GM12878 (cell line): ENCODE data around the gene YDJC. TPM values are rescaled to one million over a fixed set of nuclear protein-coding genes. Genes with fewer than 3 reads are reported as not detected.
A peak's percentile ranks its signal among the peaks of the same experiment; 100 is the strongest.

ENCODE experiments used
- CEBPB ChIP-seq, 2 experiments: fragments of 150-350 bp in 1 of 2; IDR thresholded peaks; 2 replicates each; pipeline ENCODE4 v1.6.1; 2012 to 2014; ENCODE audit warnings: low read depth in 2 of 2, low read length in 2 of 2, borderline replicate concordance in 1 of 2, inconsistent platforms in 1 of 2
- FOS ChIP-seq: IDR thresholded peaks from 3 replicates; pipeline ENCODE4 v1.6.1; 2011; ENCODE audit warnings: borderline replicate concordance; ENCODE audit not compliant: insufficient read length; ENCODE audit errors: extremely low read depth
- FOXM1 ChIP-seq: IDR thresholded peaks from 2 replicates; pipeline ENCODE4 v1.6.1; 2012; ENCODE audit warnings: low read depth, mild to moderate bottlenecking, inconsistent platforms, low read length, moderate library complexity
- IKZF1 ChIP-seq: fragments of 450-650 bp; conservative IDR thresholded peaks from 2 replicates; pipeline ENCODE4 v1.6.1; 2017; ENCODE audit warnings: antibody characterized with exemption, mild to moderate bottlenecking
- IRF3 ChIP-seq: fragments of 450-650 bp; IDR thresholded peaks from 2 replicates; pipeline ENCODE4 v1.6.1; 2014; ENCODE audit warnings: mild to moderate bottlenecking
- KDM1A ChIP-seq: fragments of 200-600 bp; sonication (generic); IDR thresholded peaks from 2 replicates; pipeline ENCODE4 v1.6.1; 2016; ENCODE audit warnings: borderline replicate concordance
- LARP7 ChIP-seq: fragments of 450-650 bp; IDR thresholded peaks from 2 replicates; pipeline ENCODE4 v1.6.1; 2017; ENCODE audit warnings: mild to moderate bottlenecking
- MTA3 ChIP-seq: IDR thresholded peaks from 2 replicates; pipeline ENCODE4 v1.6.1; 2012; ENCODE audit warnings: low read length, inconsistent platforms, borderline replicate concordance
- MXI1 ChIP-seq: fragments of 150-350 bp; IDR thresholded peaks from 2 replicates; pipeline ENCODE4 v1.6.1; 2011; ENCODE audit warnings: low read depth, mild to moderate bottlenecking, inconsistent platforms, low read length, improper control_type of control experiment
- MYC ChIP-seq: IDR thresholded peaks from 2 replicates; pipeline ENCODE4 v1.6.1; 2011; ENCODE audit warnings: mild to moderate bottlenecking, low read length, moderate library complexity, inconsistent platforms; ENCODE audit not compliant: insufficient read depth, insufficient replicate concordance, insufficient read length, severe bottlenecking
- NR2F1 ChIP-seq: fragments of 450-650 bp; conservative IDR thresholded peaks from 2 replicates; pipeline ENCODE4 v1.6.1; 2017; ENCODE audit warnings: mild to moderate bottlenecking
- PAX8 ChIP-seq: fragments of 450-650 bp; IDR thresholded peaks from 2 replicates; pipeline ENCODE4 v1.6.1; 2017; ENCODE audit warnings: mild to moderate bottlenecking, moderate library complexity
- POLR2AphosphoS5 ChIP-seq: IDR thresholded peaks from 2 replicates; pipeline ENCODE4 v1.6.1; 2011; ENCODE audit warnings: mild to moderate bottlenecking, low read length, inconsistent platforms
- WRNIP1 ChIP-seq: IDR thresholded peaks from 2 replicates; pipeline ENCODE4 v1.6.1; 2011; ENCODE audit warnings: low read depth, low read length, improper control_type of control experiment, borderline replicate concordance
- ZNF207 ChIP-seq: fragments of 450-650 bp; IDR thresholded peaks from 2 replicates; pipeline ENCODE4 v1.6.1; 2014; ENCODE audit warnings: antibody characterized with exemption, mild to moderate bottlenecking, borderline replicate concordance
- ZNF592 ChIP-seq: fragments of 450-650 bp; IDR thresholded peaks from 2 replicates; pipeline ENCODE4 v1.6.1; 2017; ENCODE audit warnings: mild to moderate bottlenecking, moderate library complexity
- ZNF687 ChIP-seq: fragments of 450-650 bp; IDR thresholded peaks from 2 replicates; pipeline ENCODE4 v1.6.1; 2017; ENCODE audit warnings: mild to moderate bottlenecking, moderate library complexity
- ZZZ3 ChIP-seq: IDR thresholded peaks from 2 replicates; pipeline ENCODE4 v1.6.1; 2011; ENCODE audit warnings: low read depth; ENCODE audit not compliant: control insufficient read depth, insufficient read length
- polyA plus RNA-seq, 11 experiments: library from polyadenylated mRNA; depleted of rRNA in 4 of 11; unstranded in 6 of 11; stranded (reverse) in 5 of 11; fragments of >200 nt; fragmentation: Nextera tagmentation in 4 of 11; fragmentation: Illumina TruSeq in 1 of 11; extraction: Ambion mirVana in 4 of 11; extraction: Trizol in 1 of 11; gene quantifications; 1 replicate in 1 of 11; 2 replicates in 10 of 11; pipeline versions ENCODE4 v1.2.1 to v1.2.3, GENCODE V29; 2011 to 2016; ENCODE audit warnings: inconsistent platforms in 2 of 11, missing spikeins in 2 of 11, low read depth in 1 of 11
- total RNA-seq, 4 experiments: library from RNA; depleted of rRNA in 3 of 4; stranded (reverse); fragments of >200 nt in 3 of 4; fragmentation: Illumina TruSeq in 1 of 4; extraction: Trizol in 1 of 4; gene quantifications; 2 replicates each; pipeline versions ENCODE4 v1.2.1 to v1.2.3, GENCODE V29; 2013 to 2021
- TF ChIP-seq, protein P1 (sequence below): fragments of 450-650 bp; IDR thresholded peaks from 2 replicates; pipeline ENCODE4 v1.6.1; 2016; ENCODE audit warnings: mild to moderate bottlenecking

Gene YDJC
- total and polyA plus RNA-seq, 10 of the 15 experiments (the other 5 are each of a cell fraction or from before 2014, with no cell fraction given) = 1.00 to 77.6 (median 38.4) TPM

DNA sequence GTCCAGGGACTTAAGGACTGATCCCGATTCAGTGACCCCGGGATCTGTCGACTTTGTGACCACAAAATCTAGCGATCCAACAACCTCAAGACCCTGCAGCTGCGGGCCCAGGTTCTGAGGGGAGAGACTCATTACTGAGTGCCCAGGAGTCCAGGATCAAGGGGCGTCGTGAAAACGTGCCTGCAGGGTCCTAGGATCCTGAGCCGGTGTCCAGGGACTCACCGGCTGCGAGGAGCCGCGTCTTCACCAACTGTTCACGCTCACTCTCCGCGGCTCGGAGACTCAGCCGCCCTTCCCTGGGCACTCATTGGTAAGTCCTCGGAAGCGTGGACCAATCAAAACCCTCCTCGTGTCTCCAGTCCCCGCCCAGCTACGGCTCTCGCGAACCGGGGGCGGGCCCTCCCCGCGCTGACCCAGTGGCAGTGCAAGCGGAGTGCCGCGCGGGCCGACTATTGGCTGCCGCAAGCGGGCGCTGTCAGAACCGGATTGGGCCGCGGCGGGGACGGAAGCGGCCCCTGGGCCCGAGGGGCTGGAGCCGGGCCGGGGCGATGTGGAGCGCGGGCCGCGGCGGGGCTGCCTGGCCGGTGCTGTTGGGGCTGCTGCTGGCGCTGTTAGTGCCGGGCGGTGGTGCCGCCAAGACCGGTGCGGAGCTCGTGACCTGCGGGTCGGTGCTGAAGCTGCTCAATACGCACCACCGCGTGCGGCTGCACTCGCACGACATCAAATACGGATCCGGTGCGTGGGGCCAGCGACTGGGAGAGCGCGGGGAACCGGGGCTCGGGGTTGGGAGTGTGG lies 12.2 kb upstream of the YDJC start, which contains the start of gene SDF2L1 (continued):
- TF ChIP-seq KDM1A (no peak), NR2F1 (peak; percentile 70), POLR2AphosphoS5 (peak; percentile 85), IRF3 (peak; percentile 96), MTA3 (no peak), WRNIP1 (no peak), ZNF687 (peak; percentile 53; the same call in 1 of the 2 replicates), CEBPB (IDR thresholded peaks at IDR 0.05; ENCODE audit: borderline replicate concordance in 1 of 2, low read depth in 2 of 2, low read length in 2 of 2) (no peak), PAX8 (no peak), MXI1 (peak; percentile 14; the same call in 1 of the 2 replicates), LARP7 (peak; percentile 78), FOS (peak; percentile 75), ZNF207 (0 out of 2 replicates have a peak, but pooled peaks have one; percentile 54), IKZF1 (peak; percentile 37), MYC (no peak), FOXM1 (no peak), ZZZ3 (no peak), ZNF592 (no peak)
- TF ChIP-seq, protein P1, sequence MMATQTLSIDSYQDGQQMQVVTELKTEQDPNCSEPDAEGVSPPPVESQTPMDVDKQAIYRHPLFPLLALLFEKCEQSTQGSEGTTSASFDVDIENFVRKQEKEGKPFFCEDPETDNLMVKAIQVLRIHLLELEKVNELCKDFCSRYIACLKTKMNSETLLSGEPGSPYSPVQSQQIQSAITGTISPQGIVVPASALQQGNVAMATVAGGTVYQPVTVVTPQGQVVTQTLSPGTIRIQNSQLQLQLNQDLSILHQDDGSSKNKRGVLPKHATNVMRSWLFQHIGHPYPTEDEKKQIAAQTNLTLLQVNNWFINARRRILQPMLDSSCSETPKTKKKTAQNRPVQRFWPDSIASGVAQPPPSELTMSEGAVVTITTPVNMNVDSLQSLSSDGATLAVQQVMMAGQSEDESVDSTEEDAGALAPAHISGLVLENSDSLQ = peak; percentile 55; the same call in 1 of the 2 replicates
